ENCODE results near the gene PAQR3. TPM values are rescaled to one million over a fixed set of nuclear protein-coding genes. Genes with fewer than 3 reads are reported as not detected.

Gene PAQR3
- total RNA-seq, 1 donor from 2014 or later: 17.4 TPM

- no peak for TF ChIP-seq CTCF (IDR thresholded peaks at IDR 0.05; ENCODE audit: insufficient read depth, low read length, severe bottlenecking)
- no peak overlapping the region for H3K4me3 ChIP-seq (ENCODE audit: low read depth, low read length)
- H3K36me3 ChIP-seq (ENCODE audit: control insufficient read depth, insufficient read depth, low read length): no peaks in the 10 kb centered on the region
- DNase-seq (ENCODE audit: low read depth) (no peak), FAIRE-seq (no peak)
- no peaks in the 10 kb centered on the region for H3K27me3 ChIP-seq (ENCODE audit: control insufficient read depth, insufficient read depth, low read length)
Measured at GRCh38 chr4:78902298-78902697, 36.9 kb downstream of the PAQR3 start.

GRCh38 chr4:78901882-78902281, 37.4 kb downstream of the PAQR3 start:
- Histone ChIP-seq H3K36me3 (ENCODE audit: control insufficient read depth, insufficient read depth, low read length) (no peaks in the 10 kb centered on the region), H3K27me3 (ENCODE audit: control insufficient read depth, insufficient read depth, low read length) (no peaks in the 10 kb centered on the region), H3K4me3 (ENCODE audit: low read depth, low read length) (no peak overlapping the region)
- DNase-seq (ENCODE audit: low read depth) (no peak), FAIRE-seq (no peak)
- TF ChIP-seq CTCF (IDR thresholded peaks at IDR 0.05; ENCODE audit: insufficient read depth, low read length, severe bottlenecking): no peak

- no peaks in the 10 kb centered on the region for H3K27me3 ChIP-seq (ENCODE audit: control insufficient read depth, insufficient read depth, low read length)
- no peaks in the 10 kb centered on the region for H3K36me3 ChIP-seq (ENCODE audit: control insufficient read depth, insufficient read depth, low read length)
- DNase-seq (ENCODE audit: low read depth) (no peak), FAIRE-seq (no peak)
- H3K4me3 ChIP-seq (ENCODE audit: low read depth, low read length): no peak overlapping the region
- TF ChIP-seq CTCF (IDR thresholded peaks at IDR 0.05; ENCODE audit: insufficient read depth, low read length, severe bottlenecking): no peak
Measured at GRCh38 chr4:78899302-78899701, 39.9 kb downstream of the PAQR3 start.

- TF ChIP-seq CTCF (IDR thresholded peaks at IDR 0.05; ENCODE audit: insufficient read depth, low read length, severe bottlenecking): no peak
- peaks cover 1% of the 10 kb centered on the region for H3K36me3 ChIP-seq (ENCODE audit: control insufficient read depth, insufficient read depth, low read length)
- no peak overlapping the region for H3K4me3 ChIP-seq (ENCODE audit: low read depth, low read length)
- DNase-seq (ENCODE audit: low read depth): no peak
- H3K27me3 ChIP-seq (ENCODE audit: control insufficient read depth, insufficient read depth, low read length): no peaks in the 10 kb centered on the region
- FAIRE-seq: no peak
Measured at GRCh38 chr4:78889955-78890354, 49.3 kb downstream of the PAQR3 start.

- DNase-seq (ENCODE audit: low read depth) (no peak), FAIRE-seq (no peak)
- H3K27me3 ChIP-seq (ENCODE audit: control insufficient read depth, insufficient read depth, low read length): no peaks in the 10 kb centered on the region
- H3K36me3 ChIP-seq (ENCODE audit: control insufficient read depth, insufficient read depth, low read length): peaks cover 1% of the 10 kb centered on the region
- no peak for TF ChIP-seq CTCF (IDR thresholded peaks at IDR 0.05; ENCODE audit: insufficient read depth, low read length, severe bottlenecking)
- H3K4me3 ChIP-seq (ENCODE audit: low read depth, low read length): no peak overlapping the region
Measured at GRCh38 chr4:78885598-78885997, 53.6 kb downstream of the PAQR3 start.

GRCh38 chr4:78880874-78881492, 58.3 kb downstream of the PAQR3 start:
- Histone ChIP-seq H3K36me3 (ENCODE audit: control insufficient read depth, insufficient read depth, low read length) (peaks cover 1% of the 10 kb centered on the region), H3K27me3 (ENCODE audit: control insufficient read depth, insufficient read depth, low read length) (no peaks in the 10 kb centered on the region), H3K4me3 (ENCODE audit: low read depth, low read length) (no peak overlapping the region)
- TF ChIP-seq CTCF (IDR thresholded peaks at IDR 0.05; ENCODE audit: insufficient read depth, low read length, severe bottlenecking): no peak
- FAIRE-seq: no peak
- DNase-seq (ENCODE audit: low read depth): no peak
